Neural progenitor cell (in vitro differentiated cells): ENCODE data around the gene IFI44L.

Experiments
- CTCF ChIP-seq: fragments of 200-600 bp; sonication (generic); IDR thresholded peaks from 2 replicates; pipeline ENCODE4 v1.5.1; 2017; ENCODE audit warnings: antibody characterized with exemption, mild to moderate bottlenecking
- EZH2 ChIP-seq: fragments of 200-600 bp; sonication (generic); IDR thresholded peaks from 2 replicates; pipeline ENCODE4 v1.6.1; 2017; ENCODE audit warnings: antibody characterized with exemption, mild to moderate bottlenecking, moderate library complexity
- EZH2phosphoT487 ChIP-seq: fragments of 200-600 bp; sonication (generic); IDR thresholded peaks from 2 replicates; pipeline ENCODE4 v1.6.1; 2017; ENCODE audit warnings: antibody characterized with exemption

- no peak for TF ChIP-seq CTCF
- no peak for TF ChIP-seq EZH2phosphoT487
- TF ChIP-seq EZH2: no peak
These were observed 21.3 kb downstream of the IFI44L start for GRCh38 chr1:78641558-78641957.
